Keratinocyte (primary cell): ENCODE data around the gene ALK. TPM values are rescaled to one million over a fixed set of nuclear protein-coding genes. Genes with fewer than 3 reads are reported as not detected.

Experiments
- DNase-seq: peaks from one replicate; pipeline ENCODE4 v3.0.0-alpha.2; 2011; ENCODE audit warnings: low read depth, missing footprints, low spot score
- FAIRE-seq: peaks from 2 replicates; lab custom pipeline; 2011; peaks lifted over from hg19 to GRCh38; lab: Jason Lieb, UNC
- H2AFZ ChIP-seq: 2 replicates; pipeline ENCODE4 v1.6.0; 2012; ENCODE audit warnings: low read length, control low read depth, inconsistent platforms; ENCODE audit not compliant: control insufficient read depth
- H3K27ac ChIP-seq: 2 replicates; pipeline ENCODE4 v1.5.1; 2011; ENCODE audit warnings: low read length; ENCODE audit not compliant: control insufficient read depth, insufficient read depth
- H3K27me3 ChIP-seq: 3 replicates; pipeline ENCODE4 v1.6.0; 2011; ENCODE audit warnings: low read length; ENCODE audit not compliant: control insufficient read depth, insufficient read depth; ENCODE audit errors: extremely low read depth
- H3K36me3 ChIP-seq, 2 experiments: 2 replicates in 1 of 2; 3 replicates in 1 of 2; pipeline ENCODE4 v1.5.1; 2011; ENCODE audit warnings: low read length in 2 of 2, mild to moderate bottlenecking in 1 of 2; ENCODE audit not compliant: control insufficient read depth in 2 of 2, insufficient read depth in 2 of 2; ENCODE audit errors: extremely low read depth in 1 of 2
- H3K4me1 ChIP-seq: 3 replicates; pipeline ENCODE4 v1.5.1; 2011; ENCODE audit warnings: low read length; ENCODE audit not compliant: control insufficient read depth, insufficient read depth; ENCODE audit errors: extremely low read depth
- H3K4me2 ChIP-seq: 3 replicates; pipeline ENCODE4 v1.6.0; 2011; ENCODE audit warnings: low read depth, low read length; ENCODE audit not compliant: control insufficient read depth, insufficient read depth; ENCODE audit errors: extremely low read depth
- H3K4me3 ChIP-seq, 3 experiments: fragments of 200-600 bp in 1 of 3; sonication (generic) in 1 of 3; 2 replicates in 2 of 3; 3 replicates in 1 of 3; pipeline ENCODE4 v1.5.1; 2011 to 2016; ENCODE audit warnings: low read length in 3 of 3, mild to moderate bottlenecking in 3 of 3, control low read depth in 2 of 3, inconsistent platforms in 1 of 3, low read depth in 1 of 3, mixed read lengths in 1 of 3, mixed run types in 1 of 3, moderate library complexity in 1 of 3; ENCODE audit not compliant: control insufficient read depth in 2 of 3, insufficient read depth in 2 of 3; ENCODE audit errors: extremely low read depth in 1 of 3
- H3K79me2 ChIP-seq: 2 replicates; pipeline ENCODE4 v1.6.0; 2012; ENCODE audit warnings: low read length; ENCODE audit not compliant: control insufficient read depth, insufficient read depth
- H3K9ac ChIP-seq: 3 replicates; pipeline ENCODE4 v1.6.0; 2011; ENCODE audit warnings: low read length; ENCODE audit not compliant: control insufficient read depth, insufficient read depth; ENCODE audit errors: extremely low read depth
- H3K9me1 ChIP-seq: 3 replicates; pipeline ENCODE4 v1.6.0; 2011; ENCODE audit warnings: low read length; ENCODE audit not compliant: control insufficient read depth, insufficient read depth; ENCODE audit errors: extremely low read depth
- H3K9me3 ChIP-seq: 2 replicates; pipeline ENCODE4 v1.5.1; 2012; ENCODE audit warnings: low read depth, low read length; ENCODE audit not compliant: control insufficient read depth
- H4K20me1 ChIP-seq: 3 replicates; pipeline ENCODE4 v1.6.0; 2011; ENCODE audit warnings: low read length; ENCODE audit not compliant: control insufficient read depth, insufficient read depth; ENCODE audit errors: extremely low read depth
- EZH2 ChIP-seq: IDR thresholded peaks from one replicate; pipeline ENCODE4 v1.6.1; 2012; ENCODE audit warnings: inconsistent platforms, mild to moderate bottlenecking, low read length, moderate library complexity
- dilution Hi-C: fragments of 300-500 bp; cut with MboI; formaldehyde crosslinking; loops from one replicate; pipeline ENCODE4 v1.7.0; 2020; ENCODE audit warnings: low sequenced_read_pairs; ENCODE audit not compliant: extremely low pct_ligation_motif_present
- polyA plus RNA-seq, 5 experiments: library from polyadenylated mRNA; depleted of rRNA in 3 of 5; stranded (reverse) in 3 of 5; stranded (forward) in 1 of 5; unstranded in 1 of 5; fragments of >200 nt; gene quantifications; 1 replicate in 1 of 5; 2 replicates in 3 of 5; 3 replicates in 1 of 5; pipeline versions ENCODE4 v1.2.1 to v1.2.3, GENCODE V29; 2011 to 2012; ENCODE audit warnings: missing spikeins in 2 of 5, low read depth in 1 of 5, low replicate concordance in 1 of 5
- TF ChIP-seq, protein P1 (sequence below), 3 experiments: IDR thresholded peaks in 1 of 3; conservative IDR thresholded peaks in 1 of 3; optimal IDR thresholded peaks in 1 of 3; 2 replicates in 2 of 3; 3 replicates in 1 of 3; pipeline versions ENCODE3 to v1.5.1; 2011; ENCODE audit warnings: low read length in 3 of 3, mild to moderate bottlenecking in 3 of 3, moderate library complexity in 2 of 3, control low read depth in 1 of 3, inconsistent platforms in 1 of 3; ENCODE audit not compliant: insufficient read depth in 2 of 3; ENCODE audit errors: extremely low read depth in 1 of 3

The ALK gene
- polyA plus RNA-seq, 1 donor (not counting 4 experiments of a cell fraction or from before 2014, with no cell fraction given): not detected

GRCh38 chr2:29942711-29943110 is 21.3 kb upstream of the ALK start:
- H3K79me2 ChIP-seq: no peaks in the 10 kb centered on the region
- DNase-seq: no peak
- H3K27ac ChIP-seq: no peak overlapping the region
- no peaks in the 10 kb centered on the region for H3K9me1 ChIP-seq
- no peaks in the 10 kb centered on the region for H3K4me1 ChIP-seq
- H3K9me3 ChIP-seq: no peaks in the 10 kb centered on the region
- TF ChIP-seq EZH2: no peak
- TF ChIP-seq, protein P1, sequence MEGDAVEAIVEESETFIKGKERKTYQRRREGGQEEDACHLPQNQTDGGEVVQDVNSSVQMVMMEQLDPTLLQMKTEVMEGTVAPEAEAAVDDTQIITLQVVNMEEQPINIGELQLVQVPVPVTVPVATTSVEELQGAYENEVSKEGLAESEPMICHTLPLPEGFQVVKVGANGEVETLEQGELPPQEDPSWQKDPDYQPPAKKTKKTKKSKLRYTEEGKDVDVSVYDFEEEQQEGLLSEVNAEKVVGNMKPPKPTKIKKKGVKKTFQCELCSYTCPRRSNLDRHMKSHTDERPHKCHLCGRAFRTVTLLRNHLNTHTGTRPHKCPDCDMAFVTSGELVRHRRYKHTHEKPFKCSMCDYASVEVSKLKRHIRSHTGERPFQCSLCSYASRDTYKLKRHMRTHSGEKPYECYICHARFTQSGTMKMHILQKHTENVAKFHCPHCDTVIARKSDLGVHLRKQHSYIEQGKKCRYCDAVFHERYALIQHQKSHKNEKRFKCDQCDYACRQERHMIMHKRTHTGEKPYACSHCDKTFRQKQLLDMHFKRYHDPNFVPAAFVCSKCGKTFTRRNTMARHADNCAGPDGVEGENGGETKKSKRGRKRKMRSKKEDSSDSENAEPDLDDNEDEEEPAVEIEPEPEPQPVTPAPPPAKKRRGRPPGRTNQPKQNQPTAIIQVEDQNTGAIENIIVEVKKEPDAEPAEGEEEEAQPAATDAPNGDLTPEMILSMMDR (optimal IDR thresholded peaks at IDR 0.05 in 1 of 3, IDR thresholded peaks at IDR 0.05 in 1 of 3, conservative IDR thresholded peaks at IDR 0.05 in 1 of 3; ENCODE audit: extremely low read depth in 1 of 3, insufficient read depth in 2 of 3, low read length in 3 of 3): no peak
- H3K4me2 ChIP-seq: no peak overlapping the region
- H3K4me3 ChIP-seq: no peak overlapping the region
- H3K36me3 ChIP-seq: no peaks in the 10 kb centered on the region
- no peak for FAIRE-seq
- no peaks in the 10 kb centered on the region for H4K20me1 ChIP-seq
- no peak overlapping the region for H2AFZ ChIP-seq
- no peak overlapping the region for H3K9ac ChIP-seq
- dilution Hi-C loops: no loop called here
- H3K27me3 ChIP-seq: no peaks in the 10 kb centered on the region

GRCh38 chr2:29940706-29941105 is 19.3 kb upstream of the ALK start:
- H2AFZ ChIP-seq: no peak overlapping the region
- H3K79me2 ChIP-seq: no peaks in the 10 kb centered on the region
- FAIRE-seq (no peak), DNase-seq (no peak)
- no peak overlapping the region for H3K27ac ChIP-seq
- H3K9me1 ChIP-seq: no peaks in the 10 kb centered on the region
- no peak overlapping the region for H3K4me3 ChIP-seq
- no peak overlapping the region for H3K4me2 ChIP-seq
- no peak overlapping the region for H3K9ac ChIP-seq
- H4K20me1 ChIP-seq: no peaks in the 10 kb centered on the region
- no peaks in the 10 kb centered on the region for H3K9me3 ChIP-seq
- no peak for TF ChIP-seq EZH2
- dilution Hi-C loops: no loop called here
- H3K27me3 ChIP-seq: no peaks in the 10 kb centered on the region
- no peaks in the 10 kb centered on the region for H3K4me1 ChIP-seq
- H3K36me3 ChIP-seq: no peaks in the 10 kb centered on the region

GRCh38 chr2:29936020-29936419 is 14.6 kb upstream of the ALK start:
- H3K4me1 ChIP-seq: no peaks in the 10 kb centered on the region
- no peaks in the 10 kb centered on the region for H4K20me1 ChIP-seq
- no peak overlapping the region for H2AFZ ChIP-seq
- no peak for FAIRE-seq
- no peaks in the 10 kb centered on the region for H3K9me1 ChIP-seq
- H3K9ac ChIP-seq: no peak overlapping the region
- H3K79me2 ChIP-seq: no peaks in the 10 kb centered on the region
- dilution Hi-C loops: no loop called here
- no peaks in the 10 kb centered on the region for H3K36me3 ChIP-seq
- DNase-seq: no peak
- H3K27ac ChIP-seq: no peak overlapping the region
- H3K9me3 ChIP-seq: no peaks in the 10 kb centered on the region
- TF ChIP-seq, protein P1 (optimal IDR thresholded peaks at IDR 0.05 in 1 of 3, IDR thresholded peaks at IDR 0.05 in 1 of 3, conservative IDR thresholded peaks at IDR 0.05 in 1 of 3; ENCODE audit: extremely low read depth in 1 of 3, insufficient read depth in 2 of 3, low read length in 3 of 3): no peak
- TF ChIP-seq EZH2: no peak
- peaks cover 3% of the 10 kb centered on the region for H3K27me3 ChIP-seq
- no peak overlapping the region for H3K4me2 ChIP-seq
- H3K4me3 ChIP-seq: no peak overlapping the region
